Epithelial cell of proximal tubule (primary cell): ENCODE results near the gene TNFRSF18. TPM values are rescaled to one million over a fixed set of nuclear protein-coding genes. Genes with fewer than 3 reads are reported as not detected.

Experiments
- DNase-seq: peaks from one replicate; pipeline ENCODE4 v3.0.0-alpha.2; 2011; ENCODE audit warnings: low read depth
- H3K4me3 ChIP-seq: 2 replicates; pipeline ENCODE4 v1.5.1; 2011; ENCODE audit warnings: low read depth, mild to moderate bottlenecking, low read length
- CTCF ChIP-seq: conservative IDR thresholded peaks from 2 replicates; pipeline ENCODE4 v1.5.1; 2012; ENCODE audit warnings: low read depth, mild to moderate bottlenecking, low read length
- total RNA-seq: library from RNA; depleted of rRNA; stranded (reverse); fragments of >200 nt; gene quantifications from 2 replicates; pipeline ENCODE4 v1.2.3, GENCODE V29; 2015

Gene TNFRSF18
- total RNA-seq, 1 donor from 2014 or later: 3.1 TPM

GRCh38 chr1:1221887-1222574 is 15.6 kb upstream of the TNFRSF18 start:
- no peak for DNase-seq
- H3K4me3 ChIP-seq: no peak overlapping the region
- no peak for TF ChIP-seq CTCF

- H3K4me3 ChIP-seq: no peak overlapping the region
- no peak for TF ChIP-seq CTCF
- no peak for DNase-seq
These were observed 13.8 kb upstream of the TNFRSF18 start for GRCh38 chr1:1220197-1220596.

- no peak for TF ChIP-seq CTCF
- no peak overlapping the region for H3K4me3 ChIP-seq
- no peak for DNase-seq
These were observed 12.9 kb upstream of the TNFRSF18 start for GRCh38 chr1:1219341-1219740.

- TF ChIP-seq CTCF: no peak
- DNase-seq: no peak
These were observed 12.3 kb upstream of the TNFRSF18 start for GRCh38 chr1:1218524-1219200.

GRCh38 chr1:1217621-1218523 is 11.5 kb upstream of the TNFRSF18 start:
- no peak for DNase-seq
- no peak overlapping the region for H3K4me3 ChIP-seq
- no peak for TF ChIP-seq CTCF

More at GRCh38 chr1:1218524-1219200, 12.3 kb upstream of the TNFRSF18 start:
- no peak overlapping the region for H3K4me3 ChIP-seq

- DNase-seq: no peak
- no peak overlapping the region for H3K4me3 ChIP-seq
- TF ChIP-seq CTCF: no peak
These were observed 10.6 kb upstream of the TNFRSF18 start for GRCh38 chr1:1216770-1217620.
